ENCODE results near the gene RGMA.

GRCh38 chr15:93081399-93081798 lies 7.6 kb downstream of the RGMA start:
- TF ChIP-seq MYB (IDR thresholded peaks at IDR 0.05; ENCODE audit: borderline replicate concordance, low read depth, low read length) (no peak), GATAD2B (conservative IDR thresholded peaks at IDR 0.05; ENCODE audit: low read depth) (no peak), CTCF (IDR thresholded peaks at IDR 0.05 in 2 of 3, conservative IDR thresholded peaks at IDR 0.05 in 1 of 3; ENCODE audit: control insufficient read depth in 2 of 3, extremely low read depth in 1 of 3, insufficient read depth in 1 of 3, low read depth in 3 of 3, low read length in 3 of 3) (no peak), CHD4 (IDR thresholded peaks at IDR 0.05) (no peak), USF1 (IDR thresholded peaks at IDR 0.05; ENCODE audit: borderline replicate concordance, extremely low read length, insufficient read depth, low read depth, low read length) (no peak), MAX (IDR thresholded peaks at IDR 0.05; ENCODE audit: low read depth, low read length) (no peak)

Data from GM12878 (cell line).